Keratinocyte (primary cell): ENCODE measurements around the gene CITED1. TPM values are rescaled to one million over a fixed set of nuclear protein-coding genes. Genes with fewer than 3 reads are reported as not detected.
A peak's percentile ranks its signal among the peaks of the same experiment; 100 is the strongest.

ENCODE experiments used
- DNase-seq: peaks from one replicate; pipeline ENCODE4 v3.0.0-alpha.2; 2011; ENCODE audit warnings: low read depth, missing footprints, low spot score
- FAIRE-seq: peaks from 2 replicates; lab custom pipeline; 2011; peaks lifted over from hg19 to GRCh38; lab: Jason Lieb, UNC
- H2AFZ ChIP-seq: 2 replicates; pipeline ENCODE4 v1.6.0; 2012; ENCODE audit warnings: low read length, control low read depth, inconsistent platforms; ENCODE audit not compliant: control insufficient read depth
- H3K27ac ChIP-seq: 2 replicates; pipeline ENCODE4 v1.5.1; 2011; ENCODE audit warnings: low read length; ENCODE audit not compliant: control insufficient read depth, insufficient read depth
- H3K27me3 ChIP-seq: 3 replicates; pipeline ENCODE4 v1.6.0; 2011; ENCODE audit warnings: low read length; ENCODE audit not compliant: control insufficient read depth, insufficient read depth; ENCODE audit errors: extremely low read depth
- H3K36me3 ChIP-seq, 2 experiments: 2 replicates in 1 of 2; 3 replicates in 1 of 2; pipeline ENCODE4 v1.5.1; 2011; ENCODE audit warnings: low read length in 2 of 2, mild to moderate bottlenecking in 1 of 2; ENCODE audit not compliant: control insufficient read depth in 2 of 2, insufficient read depth in 2 of 2; ENCODE audit errors: extremely low read depth in 1 of 2
- H3K4me1 ChIP-seq: 3 replicates; pipeline ENCODE4 v1.5.1; 2011; ENCODE audit warnings: low read length; ENCODE audit not compliant: control insufficient read depth, insufficient read depth; ENCODE audit errors: extremely low read depth
- H3K4me2 ChIP-seq: 3 replicates; pipeline ENCODE4 v1.6.0; 2011; ENCODE audit warnings: low read depth, low read length; ENCODE audit not compliant: control insufficient read depth, insufficient read depth; ENCODE audit errors: extremely low read depth
- H3K4me3 ChIP-seq, 3 experiments: fragments of 200-600 bp in 1 of 3; sonication (generic) in 1 of 3; 2 replicates in 2 of 3; 3 replicates in 1 of 3; pipeline ENCODE4 v1.5.1; 2011 to 2016; ENCODE audit warnings: low read length in 3 of 3, mild to moderate bottlenecking in 3 of 3, control low read depth in 2 of 3, inconsistent platforms in 1 of 3, low read depth in 1 of 3, mixed read lengths in 1 of 3, mixed run types in 1 of 3, moderate library complexity in 1 of 3; ENCODE audit not compliant: control insufficient read depth in 2 of 3, insufficient read depth in 2 of 3; ENCODE audit errors: extremely low read depth in 1 of 3
- H3K79me2 ChIP-seq: 2 replicates; pipeline ENCODE4 v1.6.0; 2012; ENCODE audit warnings: low read length; ENCODE audit not compliant: control insufficient read depth, insufficient read depth
- H3K9ac ChIP-seq: 3 replicates; pipeline ENCODE4 v1.6.0; 2011; ENCODE audit warnings: low read length; ENCODE audit not compliant: control insufficient read depth, insufficient read depth; ENCODE audit errors: extremely low read depth
- H3K9me1 ChIP-seq: 3 replicates; pipeline ENCODE4 v1.6.0; 2011; ENCODE audit warnings: low read length; ENCODE audit not compliant: control insufficient read depth, insufficient read depth; ENCODE audit errors: extremely low read depth
- H3K9me3 ChIP-seq: 2 replicates; pipeline ENCODE4 v1.5.1; 2012; ENCODE audit warnings: low read depth, low read length; ENCODE audit not compliant: control insufficient read depth
- H4K20me1 ChIP-seq: 3 replicates; pipeline ENCODE4 v1.6.0; 2011; ENCODE audit warnings: low read length; ENCODE audit not compliant: control insufficient read depth, insufficient read depth; ENCODE audit errors: extremely low read depth
- CTCF ChIP-seq, 3 experiments: IDR thresholded peaks in 1 of 3; conservative IDR thresholded peaks in 1 of 3; optimal IDR thresholded peaks in 1 of 3; 2 replicates in 2 of 3; 3 replicates in 1 of 3; pipeline versions ENCODE3 to v1.5.1; 2011; ENCODE audit warnings: low read length in 3 of 3, mild to moderate bottlenecking in 3 of 3, moderate library complexity in 2 of 3, control low read depth in 1 of 3, inconsistent platforms in 1 of 3; ENCODE audit not compliant: insufficient read depth in 2 of 3; ENCODE audit errors: extremely low read depth in 1 of 3
- EZH2 ChIP-seq: IDR thresholded peaks from one replicate; pipeline ENCODE4 v1.6.1; 2012; ENCODE audit warnings: inconsistent platforms, mild to moderate bottlenecking, low read length, moderate library complexity
- dilution Hi-C: fragments of 300-500 bp; cut with MboI; formaldehyde crosslinking; loops from one replicate; pipeline ENCODE4 v1.7.0; 2020; ENCODE audit warnings: low sequenced_read_pairs; ENCODE audit not compliant: extremely low pct_ligation_motif_present
- polyA plus RNA-seq, 5 experiments: library from polyadenylated mRNA; depleted of rRNA in 3 of 5; stranded (reverse) in 3 of 5; stranded (forward) in 1 of 5; unstranded in 1 of 5; fragments of >200 nt; gene quantifications; 1 replicate in 1 of 5; 2 replicates in 3 of 5; 3 replicates in 1 of 5; pipeline versions ENCODE4 v1.2.1 to v1.2.3, GENCODE V29; 2011 to 2012; ENCODE audit warnings: missing spikeins in 2 of 5, low read depth in 1 of 5, low replicate concordance in 1 of 5

CITED1 gene
- polyA plus RNA-seq, 1 donor (not counting 4 experiments of a cell fraction or from before 2014, with no cell fraction given) = 0.30 TPM

- H3K79me2 ChIP-seq = peaks cover 40% of the 10 kb centered on the region
- H3K4me2 ChIP-seq = peak overlapping the region; percentile 91
- H3K9me3 ChIP-seq = no peaks in the 10 kb centered on the region
- H2AFZ ChIP-seq = no peak overlapping the region
- peaks cover 31 to 56% of the 10 kb centered on the region in 2 experiments for H3K36me3 ChIP-seq
- H3K27ac ChIP-seq = peak overlapping the region; percentile 19
- peaks cover 4% of the 10 kb centered on the region for H3K9me1 ChIP-seq
- H3K27me3 ChIP-seq = no peaks in the 10 kb centered on the region
- peak overlapping the region; percentile 96 for H3K9ac ChIP-seq
- peaks cover 49% of the 10 kb centered on the region for H4K20me1 ChIP-seq
- dilution Hi-C loops = no loop called here
- H3K4me3 ChIP-seq = peak overlapping the region; percentile 82 to 98 (median 98)
- peaks cover 64% of the 10 kb centered on the region for H3K4me1 ChIP-seq
- no peak for DNase-seq
- TF ChIP-seq CTCF (optimal IDR thresholded peaks at IDR 0.05 in 1 of 3, IDR thresholded peaks at IDR 0.05 in 1 of 3, conservative IDR thresholded peaks at IDR 0.05 in 1 of 3; ENCODE audit: extremely low read depth in 1 of 3, insufficient read depth in 2 of 3, low read length in 3 of 3) = no peak
- no peak for TF ChIP-seq EZH2
- FAIRE-seq = no peak
These were observed 31.2 kb downstream of the CITED1 start for GRCh38 chrX:72274526-72274925.

- Histone ChIP-seq H3K9me1 (peaks cover 4% of the 10 kb centered on the region), H2AFZ (no peak overlapping the region), H3K4me3 (no peak overlapping the region), H3K27me3 (no peaks in the 10 kb centered on the region), H3K27ac (peak overlapping the region; percentile 22), H3K79me2 (peaks cover 40% of the 10 kb centered on the region), H3K4me1 (peaks cover 64% of the 10 kb centered on the region), H3K4me2 (peak overlapping the region; percentile 91), H4K20me1 (peaks cover 49% of the 10 kb centered on the region), H3K9me3 (no peaks in the 10 kb centered on the region), H3K9ac (no peak overlapping the region), H3K36me3 (peaks cover 35 to 63% of the 10 kb centered on the region in 2 experiments)
- dilution Hi-C loops = no loop called here
- TF ChIP-seq EZH2 (no peak), CTCF (optimal IDR thresholded peaks at IDR 0.05 in 1 of 3, IDR thresholded peaks at IDR 0.05 in 1 of 3, conservative IDR thresholded peaks at IDR 0.05 in 1 of 3; ENCODE audit: extremely low read depth in 1 of 3, insufficient read depth in 2 of 3, low read length in 3 of 3) (no peak)
- FAIRE-seq (no peak), DNase-seq (no peak)
These were observed 32.0 kb downstream of the CITED1 start for GRCh38 chrX:72273718-72274117.
